ENCODE data around the gene IFI6.

DNA sequence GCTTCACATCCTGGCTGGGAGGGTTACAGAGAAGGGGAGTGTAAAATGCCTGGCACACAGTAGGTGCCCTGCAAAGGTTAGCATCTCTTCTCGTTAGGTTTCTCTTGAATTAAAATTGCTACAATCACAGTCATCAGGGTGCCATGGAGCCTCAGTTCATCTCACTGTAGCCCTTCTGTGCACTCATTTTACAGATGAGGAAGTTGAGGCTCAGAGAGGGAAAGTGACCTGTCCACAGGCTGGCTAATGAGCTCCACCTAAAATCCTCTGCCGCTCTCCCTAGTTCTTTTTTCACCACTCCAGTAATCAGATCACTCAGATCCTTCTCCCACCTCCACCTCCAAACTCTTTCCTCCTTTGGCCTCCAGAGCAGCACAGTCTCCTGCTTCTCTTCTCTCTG, 54.6 kb downstream of the IFI6 start:
- TF ChIP-seq EGR1 (IDR thresholded peaks at IDR 0.05), result no peak
- no peak for TF ChIP-seq ZBTB7A (IDR thresholded peaks at IDR 0.05; ENCODE audit: low read depth)
- TF ChIP-seq CREB1 (IDR thresholded peaks at IDR 0.05; ENCODE audit: low read depth), result no peak
- TF ChIP-seq, protein P1, sequence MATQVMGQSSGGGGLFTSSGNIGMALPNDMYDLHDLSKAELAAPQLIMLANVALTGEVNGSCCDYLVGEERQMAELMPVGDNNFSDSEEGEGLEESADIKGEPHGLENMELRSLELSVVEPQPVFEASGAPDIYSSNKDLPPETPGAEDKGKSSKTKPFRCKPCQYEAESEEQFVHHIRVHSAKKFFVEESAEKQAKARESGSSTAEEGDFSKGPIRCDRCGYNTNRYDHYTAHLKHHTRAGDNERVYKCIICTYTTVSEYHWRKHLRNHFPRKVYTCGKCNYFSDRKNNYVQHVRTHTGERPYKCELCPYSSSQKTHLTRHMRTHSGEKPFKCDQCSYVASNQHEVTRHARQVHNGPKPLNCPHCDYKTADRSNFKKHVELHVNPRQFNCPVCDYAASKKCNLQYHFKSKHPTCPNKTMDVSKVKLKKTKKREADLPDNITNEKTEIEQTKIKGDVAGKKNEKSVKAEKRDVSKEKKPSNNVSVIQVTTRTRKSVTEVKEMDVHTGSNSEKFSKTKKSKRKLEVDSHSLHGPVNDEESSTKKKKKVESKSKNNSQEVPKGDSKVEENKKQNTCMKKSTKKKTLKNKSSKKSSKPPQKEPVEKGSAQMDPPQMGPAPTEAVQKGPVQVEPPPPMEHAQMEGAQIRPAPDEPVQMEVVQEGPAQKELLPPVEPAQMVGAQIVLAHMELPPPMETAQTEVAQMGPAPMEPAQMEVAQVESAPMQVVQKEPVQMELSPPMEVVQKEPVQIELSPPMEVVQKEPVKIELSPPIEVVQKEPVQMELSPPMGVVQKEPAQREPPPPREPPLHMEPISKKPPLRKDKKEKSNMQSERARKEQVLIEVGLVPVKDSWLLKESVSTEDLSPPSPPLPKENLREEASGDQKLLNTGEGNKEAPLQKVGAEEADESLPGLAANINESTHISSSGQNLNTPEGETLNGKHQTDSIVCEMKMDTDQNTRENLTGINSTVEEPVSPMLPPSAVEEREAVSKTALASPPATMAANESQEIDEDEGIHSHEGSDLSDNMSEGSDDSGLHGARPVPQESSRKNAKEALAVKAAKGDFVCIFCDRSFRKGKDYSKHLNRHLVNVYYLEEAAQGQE (IDR thresholded peaks at IDR 0.05; ENCODE audit: low read depth), result no peak
- TF ChIP-seq TAF1 (IDR thresholded peaks at IDR 0.05; ENCODE audit: low read depth), result no peak
- no peak for TF ChIP-seq CEBPB (IDR thresholded peaks at IDR 0.05)
- TF ChIP-seq RAD21 (IDR thresholded peaks at IDR 0.05; ENCODE audit: low read depth), result no peak
